K562 (cell line): Measurements from ENCODE around the gene SCG2. TPM values are rescaled to one million over a fixed set of nuclear protein-coding genes. Genes with fewer than 3 reads are reported as not detected.

Experiments used
- ATAC-seq: fragments of 200-7000 bp; cut with Tn5 transposase; 3 replicates; pipeline ENCODE4 v1.9.1; 2020; ENCODE audit warnings: moderate library complexity
- BruUV-seq: library from RNA; stranded (reverse); fragments of 400-500 nt; replicated peaks from 2 replicates; lab custom pipeline; 2021; lab: Mats Ljungman, UMichigan
- CTCF ChIA-PET: fragments of 300-600 bp; formaldehyde crosslinking; extraction: SDS; loops from one replicate; lab custom pipeline; 2021; ENCODE audit warnings: low intra/inter-chr PET ratio; lab: Yijun Ruan, JAX
- POLR2A ChIA-PET: fragments of 300-600, 350-650 bp; sonication (Branson Sonifier 250); formaldehyde crosslinking; extraction: SDS; loops from one replicate; lab custom pipeline; 2021; ENCODE audit warnings: antibody characterized with exemption, inconsistent platforms; lab: Yijun Ruan, JAX
- DNase-seq, 4 experiments: peaks; one replicate each; pipeline versions ENCODE4 v3.0.0 to v3.0.0-alpha.2; 2011 to 2018; ENCODE audit warnings: low spot score in 3 of 4, mixed read lengths in 3 of 4; ENCODE audit errors: extremely low read depth in 1 of 4
- FAIRE-seq: peaks from 2 replicates; lab custom pipeline; 2011; peaks lifted over from hg19 to GRCh38; lab: Jason Lieb, UNC
- H2AFZ ChIP-seq: 2 replicates; pipeline ENCODE4 v1.6.0; 2011; ENCODE audit warnings: low read depth, low read length, control low read depth, inconsistent platforms
- H3K27ac ChIP-seq: fragments of 200-600 bp; 3 replicates; pipeline ENCODE4 v1.8.0; 2011; ENCODE audit warnings: low read depth, mild to moderate bottlenecking, control low read depth, inconsistent platforms, low read length, moderate library complexity, mixed read lengths; ENCODE audit errors: extremely low read depth
- H3K27me3 ChIP-seq, 2 experiments: fragments of 300-600 bp in 1 of 2; 2 replicates in 1 of 2; 3 replicates in 1 of 2; pipeline versions ENCODE4 v1.6.0 to v1.8.0; 2011; ENCODE audit warnings: inconsistent platforms in 2 of 2, low read length in 2 of 2, mild to moderate bottlenecking in 1 of 2, mixed read lengths in 1 of 2, moderate library complexity in 1 of 2; ENCODE audit not compliant: control insufficient read depth in 2 of 2, insufficient read depth in 2 of 2
- H3K36me3 ChIP-seq: fragments of 300-600 bp; 3 replicates; pipeline ENCODE4 v1.8.0; 2011; ENCODE audit warnings: mild to moderate bottlenecking, low read length, inconsistent platforms; ENCODE audit not compliant: control insufficient read depth, insufficient read depth
- H3K4me1 ChIP-seq, 2 experiments: fragments of 200-600 bp in 1 of 2; replicated peaks in 1 of 2; 2 replicates in 1 of 2; 3 replicates in 1 of 2; pipeline versions ENCODE4 v1.5.1 to v1.8.0; 2011; ENCODE audit warnings: inconsistent platforms in 2 of 2, low read length in 2 of 2, mild to moderate bottlenecking in 1 of 2, mixed read lengths in 1 of 2, moderate library complexity in 1 of 2; ENCODE audit not compliant: control insufficient read depth in 2 of 2, insufficient read depth in 2 of 2
- H3K4me2 ChIP-seq: 2 replicates; pipeline ENCODE4 v1.6.1; 2011; ENCODE audit warnings: low read length, control low read depth, inconsistent platforms, mixed read lengths; ENCODE audit not compliant: insufficient read depth
- H3K4me3 ChIP-seq: fragments of 200-600 bp; sonication (generic), shearing (Covaris generic); 2 replicates; pipeline ENCODE4 v1.5.1; 2016; ENCODE audit warnings: control low read depth, inconsistent platforms
- H3K79me2 ChIP-seq: fragments of 200-600 bp; 3 replicates; pipeline ENCODE4 v1.8.0; 2011; ENCODE audit warnings: low read length, inconsistent platforms; ENCODE audit not compliant: control insufficient read depth, insufficient read depth
- H3K9ac ChIP-seq, 2 experiments: 2 replicates each; pipeline versions ENCODE4 v1.6.0 to v1.6.1; 2011; ENCODE audit warnings: low read depth in 2 of 2, low read length in 2 of 2, control low read depth in 1 of 2, inconsistent platforms in 1 of 2, mild to moderate bottlenecking in 1 of 2, mixed read lengths in 1 of 2; ENCODE audit not compliant: insufficient read depth in 1 of 2
- H3K9me1 ChIP-seq: one replicate; pipeline ENCODE4 v1.6.0; 2011; ENCODE audit warnings: inconsistent platforms, mild to moderate bottlenecking, low read length, moderate library complexity; ENCODE audit not compliant: control insufficient read depth, insufficient read depth
- H3K9me3 ChIP-seq: replicated peaks from 2 replicates; pipeline ENCODE4 v1.5.1; 2011; ENCODE audit warnings: low read depth, low read length, inconsistent platforms; ENCODE audit not compliant: control insufficient read depth, insufficient read depth
- H4K20me1 ChIP-seq: replicated peaks from 2 replicates; pipeline ENCODE4 v1.6.1; 2011; ENCODE audit warnings: low read length, inconsistent platforms, mixed read lengths; ENCODE audit not compliant: control insufficient read depth, insufficient read depth
- CBX1 ChIP-seq: sonication (generic); IDR thresholded peaks from 2 replicates; pipeline ENCODE4 v1.6.1; 2016; ENCODE audit warnings: antibody characterized with exemption, low read depth, mild to moderate bottlenecking
- HSF4 ChIP-seq: fragments of 250-450 bp; sonication (Bioruptor Pico); IDR thresholded peaks from 2 replicates; pipeline ENCODE4 v2.1.2; 2022; ENCODE audit warnings: mild to moderate bottlenecking, moderate library complexity, borderline replicate concordance
- NCOA6 ChIP-seq: fragments of 450-650 bp; IDR thresholded peaks from 2 replicates; pipeline ENCODE4 v1.6.1; 2017; ENCODE audit warnings: mild to moderate bottlenecking
- NFE2L1 ChIP-seq: fragments of 450-650 bp; IDR thresholded peaks from 2 replicates; pipeline ENCODE4 v1.6.1; 2016; ENCODE audit warnings: missing genetic modification characterization, low read depth, mild to moderate bottlenecking, missing compliant biosample characterization, moderate library complexity, borderline replicate concordance
- NFIC ChIP-seq: fragments of 450-650 bp; IDR thresholded peaks from 2 replicates; pipeline ENCODE4 v1.6.1; 2017; ENCODE audit warnings: mild to moderate bottlenecking, inconsistent platforms
- NFIX ChIP-seq: fragments of 250-450 bp; sonication (Bioruptor Pico); IDR thresholded peaks from 2 replicates; pipeline ENCODE4 v1.4.0; 2020; ENCODE audit warnings: low read depth, mild to moderate bottlenecking, moderate library complexity
- NR2F6 ChIP-seq: fragments of 450-650 bp; formaldehyde crosslinking; IDR thresholded peaks from 2 replicates; pipeline ENCODE4 v1.4.0; 2020; ENCODE audit warnings: mild to moderate bottlenecking
- PML ChIP-seq: IDR thresholded peaks from 2 replicates; pipeline ENCODE4 v1.6.1; 2012; ENCODE audit warnings: low read length, inconsistent platforms
- RBM15 ChIP-seq: fragments of 200-400 bp; formaldehyde crosslinking; IDR thresholded peaks from 2 replicates; pipeline ENCODE4 v1.6.1; 2018; ENCODE audit warnings: mild to moderate bottlenecking, low read length, moderate library complexity; ENCODE audit not compliant: insufficient read depth
- RUNX1 ChIP-seq: sonication (generic); IDR thresholded peaks from 2 replicates; pipeline ENCODE4 v1.6.1; 2016; ENCODE audit warnings: antibody characterized with exemption, low read depth
- SMAD1 ChIP-seq: fragments of 150-350 bp; IDR thresholded peaks from 2 replicates; pipeline ENCODE4 v1.6.1; 2014; ENCODE audit warnings: low read length, low read depth; ENCODE audit not compliant: partially characterized antibody
- SREBF1 ChIP-seq: fragments of 150-350 bp; IDR thresholded peaks from 2 replicates; pipeline ENCODE4 v1.6.1; 2014; ENCODE audit warnings: antibody characterized with exemption, low read depth, low read length, borderline replicate concordance
- ZBTB12 ChIP-seq: fragments of 250-450 bp; sonication (Bioruptor Pico); IDR thresholded peaks from 2 replicates; pipeline ENCODE4 v1.4.0; 2020
- ZNF347 ChIP-seq: fragments of 450-650 bp; formaldehyde crosslinking; IDR thresholded peaks from 2 replicates; pipeline ENCODE4 v1.4.0; 2020; ENCODE audit warnings: low read depth, mild to moderate bottlenecking, moderate library complexity
- ZNF695 ChIP-seq: fragments of 450-650 bp; formaldehyde crosslinking; IDR thresholded peaks from 2 replicates; pipeline ENCODE4 v1.4.0; 2020; ENCODE audit warnings: mild to moderate bottlenecking, moderate library complexity
- WGBS: fragments of 100-300 bp; shearing (Covaris generic); methylation state at CpG from one replicate; pipeline ENCODE4 v1.1.6; 2016; ENCODE audit warnings: low coverage, mixed read lengths; ENCODE audit not compliant: insufficient coverage; ENCODE audit errors: missing lambda C conversion rate; 5-methylcytosine and 5-hydroxymethylcytosine counted together
- in situ Hi-C: fragments of 300-500 bp; cut with MboI; formaldehyde crosslinking; loops from 4 replicates; pipeline ENCODE4 v1.15.0; 2018; ENCODE audit warnings: inconsistent platforms, mixed read lengths
- intact Hi-C: fragments of 100-400 bp; cut with micrococcal nuclease; formaldehyde crosslinking; loops from 2 replicates; pipeline ENCODE4 v1.14.2; 2022
- polyA plus RNA-seq, 8 experiments: library from polyadenylated mRNA; depleted of rRNA in 4 of 8; stranded (reverse) in 5 of 8; unstranded in 3 of 8; fragments of >200 nt; fragmentation: Nextera tagmentation in 2 of 8; fragmentation: Illumina TruSeq in 1 of 8; extraction: Ambion mirVana in 2 of 8; extraction: Trizol in 1 of 8; gene quantifications; 2 replicates each; pipeline versions ENCODE4 v1.2.1 to v1.2.3, GENCODE V29; 2011 to 2014; ENCODE audit warnings: inconsistent platforms in 1 of 8, missing spikeins in 1 of 8
- total RNA-seq, 7 experiments: library from RNA; depleted of rRNA in 6 of 7; stranded (reverse); fragments of >200 nt in 6 of 7; fragmentation: Illumina TruSeq in 2 of 7; extraction: Trizol in 2 of 7; gene quantifications; 2 replicates each; pipeline versions ENCODE4 v1.2.1 to v1.2.3, GENCODE V29; 2011 to 2021; ENCODE audit warnings: low replicate concordance in 1 of 7
- TF ChIP-seq, protein P1 (sequence below): sonication (generic); formaldehyde crosslinking; IDR thresholded peaks from 2 replicates; pipeline ENCODE4 v1.8.1; 2022; ENCODE audit warnings: missing genetic modification reagents
- TF ChIP-seq, protein P2 (sequence below): sonication (generic); formaldehyde crosslinking; IDR thresholded peaks from 2 replicates; pipeline ENCODE4 v1.8.0; 2022; ENCODE audit warnings: missing genetic modification reagents, mild to moderate bottlenecking, borderline replicate concordance

SCG2 gene
- total and polyA plus RNA-seq, 9 of the 15 experiments (the other 6 are each of a cell fraction or from before 2014, with no cell fraction given), result 0.07 to 1.6 (median 1.1) TPM

GRCh38 chr2:223596208-223596607, 6.0 kb downstream of the SCG2 start:
- Histone ChIP-seq H3K9me3 (no peaks in the 10 kb centered on the region), H3K4me1 (no peaks in the 10 kb centered on the region), H3K9me1 (no peaks in the 10 kb centered on the region), H3K27ac (no peak overlapping the region), H3K9ac (no peak overlapping the region), H3K4me2 (no peak overlapping the region), H3K36me3 (no peaks in the 10 kb centered on the region), H3K27me3 (no peaks in the 10 kb centered on the region), H3K4me3 (no peak overlapping the region), H3K79me2 (no peaks in the 10 kb centered on the region), H2AFZ (no peak overlapping the region), H4K20me1 (no peaks in the 10 kb centered on the region)
- ATAC-seq (no peak), FAIRE-seq (no peak), DNase-seq (no peak)
- in situ Hi-C loops, result no loop called here
- POLR2A ChIA-PET, result interaction anchor here (0.7 kb wide), 1 partner anchor 130 kb away, joined by 3 read pairs; no protein-coding TSS in a partner anchor
- intact Hi-C loops, result no loop called here
- WGBS, result 0% methylated on average over 1 of the region's 1 CpG
- TF ChIP-seq ZBTB12 (CRISPR knock-in tag) (no peak), ZNF695 (CRISPR knock-in tag) (no peak), ZNF347 (CRISPR knock-in tag) (no peak), NR2F6 (CRISPR knock-in tag) (no peak), HSF4 (CRISPR knock-in tag) (no peak), CBX1 (no peak), SREBF1 (no peak), NFIX (no peak), PML (no peak), RUNX1 (no peak), NCOA6 (no peak), NFIC (no peak), SMAD1 (no peak), NFE2L1 (tag) (no peak), RBM15 (no peak)
- TF ChIP-seq, protein P1, sequence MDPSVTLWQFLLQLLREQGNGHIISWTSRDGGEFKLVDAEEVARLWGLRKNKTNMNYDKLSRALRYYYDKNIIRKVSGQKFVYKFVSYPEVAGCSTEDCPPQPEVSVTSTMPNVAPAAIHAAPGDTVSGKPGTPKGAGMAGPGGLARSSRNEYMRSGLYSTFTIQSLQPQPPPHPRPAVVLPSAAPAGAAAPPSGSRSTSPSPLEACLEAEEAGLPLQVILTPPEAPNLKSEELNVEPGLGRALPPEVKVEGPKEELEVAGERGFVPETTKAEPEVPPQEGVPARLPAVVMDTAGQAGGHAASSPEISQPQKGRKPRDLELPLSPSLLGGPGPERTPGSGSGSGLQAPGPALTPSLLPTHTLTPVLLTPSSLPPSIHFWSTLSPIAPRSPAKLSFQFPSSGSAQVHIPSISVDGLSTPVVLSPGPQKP, result no peak
- TF ChIP-seq, protein P2, sequence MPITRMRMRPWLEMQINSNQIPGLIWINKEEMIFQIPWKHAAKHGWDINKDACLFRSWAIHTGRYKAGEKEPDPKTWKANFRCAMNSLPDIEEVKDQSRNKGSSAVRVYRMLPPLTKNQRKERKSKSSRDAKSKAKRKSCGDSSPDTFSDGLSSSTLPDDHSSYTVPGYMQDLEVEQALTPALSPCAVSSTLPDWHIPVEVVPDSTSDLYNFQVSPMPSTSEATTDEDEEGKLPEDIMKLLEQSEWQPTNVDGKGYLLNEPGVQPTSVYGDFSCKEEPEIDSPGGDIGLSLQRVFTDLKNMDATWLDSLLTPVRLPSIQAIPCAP (CRISPR knock-in tag), result no peak
- BruUV-seq, result no TSS peak
- CTCF ChIA-PET, result no interaction called here
